ENCODE data around the gene NSUN2.

GRCh38 chr5:6583049-6583880, 49.6 kb downstream of the NSUN2 start:
- TF ChIP-seq CTCF (IDR thresholded peaks at IDR 0.05) = peak in 2 of 4 experiments; percentile 19 to 54
- TF ChIP-seq POLR2AphosphoS5 (IDR thresholded peaks at IDR 0.05) = no peak
- no peak for TF ChIP-seq EP300 (IDR thresholded peaks at IDR 0.05)
